CD4-positive, alpha-beta T cell treated with Interferon gamma for 1 hour (primary cell): Measurements from ENCODE around the gene HORMAD1.
A peak's percentile ranks its signal among the peaks of the same experiment; 100 is the strongest.
"Not testable (repeated sequence)": the region's sequence is repeated elsewhere in the genome, so short reads cannot be mapped to it uniquely, and the experiment has no call there.

Experiments
- DNase-seq: peaks from one replicate; pipeline ENCODE4 v3.0.0-alpha.2; 2020

HORMAD1 gene

DNA sequence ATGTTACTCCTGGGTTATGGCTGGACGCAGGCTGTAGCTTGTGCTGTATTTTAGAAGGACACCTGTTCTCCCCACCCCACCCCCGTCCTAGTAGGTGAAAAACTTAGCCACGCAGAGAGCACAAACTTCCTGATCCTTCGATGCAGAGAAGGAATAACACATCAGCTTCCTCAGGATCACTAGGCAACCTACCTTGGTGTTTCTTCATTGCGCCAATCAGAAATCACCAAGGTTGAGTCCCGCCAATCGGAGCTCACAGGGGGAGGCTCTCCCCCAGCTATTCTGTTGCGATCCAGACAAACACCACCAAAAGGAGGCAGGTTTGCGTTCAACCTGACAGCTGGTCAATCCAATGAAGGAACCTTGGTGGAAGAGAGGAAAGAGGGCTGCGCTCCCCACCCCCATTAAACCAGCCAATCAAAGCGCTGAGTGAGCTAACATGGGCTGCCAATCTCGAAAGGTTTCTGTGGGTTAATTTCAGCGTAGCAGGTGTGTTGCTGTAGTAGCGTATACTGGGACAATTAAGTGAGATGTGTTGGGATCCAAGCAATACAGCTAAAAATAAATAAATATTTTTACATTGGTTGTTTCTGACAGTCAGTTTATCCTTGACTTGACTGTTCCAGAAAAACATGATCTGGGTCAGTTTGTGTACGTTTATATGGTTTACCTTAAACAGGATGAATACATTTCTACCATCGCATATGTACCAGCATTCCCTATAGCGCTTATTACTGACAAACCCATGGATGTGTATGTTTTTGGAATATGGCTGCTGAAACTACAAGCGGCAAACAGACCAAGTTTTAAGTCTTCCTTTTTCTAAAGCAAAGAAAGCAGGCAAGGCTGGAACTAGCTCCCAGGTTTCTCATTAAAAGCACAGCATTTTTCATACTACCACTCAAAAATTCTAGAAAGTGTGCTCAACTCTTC, 23.4 kb downstream of the HORMAD1 start, which contains the start of gene GOLPH3L:
GOLPH3L (minus strand) TSS at position 160 of the 933 bp plus-strand sequence. CDS start 2,316 bp downstream, outside the sequence.
- peak; percentile 92 for DNase-seq

DNA sequence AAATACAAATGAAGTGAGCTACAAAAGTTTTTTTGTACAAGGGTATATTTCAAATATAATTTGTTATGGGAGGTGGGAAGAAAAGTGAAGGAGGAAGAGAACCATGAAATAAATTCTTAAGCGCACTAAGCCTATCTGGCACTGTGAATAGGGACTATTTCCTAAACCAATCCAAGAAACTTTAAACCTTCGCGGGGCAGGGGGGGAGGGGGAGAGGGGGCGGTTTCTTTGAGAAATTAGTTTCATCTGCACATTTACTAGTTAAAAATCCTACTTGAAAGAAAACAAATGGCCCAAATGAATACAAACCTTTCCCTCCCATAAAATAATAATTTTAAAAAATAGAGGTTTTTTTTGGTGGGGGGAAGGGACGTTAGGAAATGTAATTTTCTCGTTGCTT, 24.1 kb downstream of the HORMAD1 start:
- DNase-seq, result no peak

DNA sequence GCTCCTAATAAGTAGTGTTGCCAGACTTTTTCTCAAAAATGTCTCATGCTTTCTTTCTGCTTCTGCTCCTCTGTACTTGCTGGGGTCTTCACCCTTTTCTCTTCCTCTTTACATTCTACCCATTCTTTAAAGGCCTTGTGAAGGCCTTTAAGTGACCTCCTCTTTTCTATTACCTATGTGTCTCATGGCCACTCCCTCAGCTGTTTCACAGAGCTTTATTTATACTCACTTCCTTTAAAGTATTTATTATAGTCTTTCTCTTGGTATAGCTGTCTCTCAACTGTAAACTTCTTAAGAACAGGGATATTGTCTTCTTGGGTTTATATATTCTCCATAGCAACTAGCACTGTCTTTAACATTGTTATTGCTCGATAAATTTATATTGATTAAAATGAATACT, 24.5 kb downstream of the HORMAD1 start:
- DNase-seq, result no peak

DNA sequence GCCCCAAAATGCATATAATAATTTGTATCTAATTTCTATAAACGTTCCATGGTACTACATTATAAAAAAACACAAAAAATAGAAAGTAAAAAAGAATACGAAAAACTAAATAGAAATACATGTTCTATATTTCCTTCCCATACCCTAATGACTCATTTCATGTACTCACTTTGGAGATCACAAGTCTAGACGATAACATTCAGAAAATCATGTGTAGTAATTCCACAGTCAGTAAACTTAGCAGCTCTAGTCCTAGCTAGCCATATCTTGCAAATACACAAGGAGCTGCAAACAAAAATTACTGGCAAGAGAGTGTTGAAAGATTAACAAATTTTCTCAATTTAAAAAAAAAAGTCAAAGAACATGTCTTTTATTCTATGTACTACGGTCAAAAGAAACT, 25.1 kb downstream of the HORMAD1 start:
- DNase-seq, result no peak

DNA sequence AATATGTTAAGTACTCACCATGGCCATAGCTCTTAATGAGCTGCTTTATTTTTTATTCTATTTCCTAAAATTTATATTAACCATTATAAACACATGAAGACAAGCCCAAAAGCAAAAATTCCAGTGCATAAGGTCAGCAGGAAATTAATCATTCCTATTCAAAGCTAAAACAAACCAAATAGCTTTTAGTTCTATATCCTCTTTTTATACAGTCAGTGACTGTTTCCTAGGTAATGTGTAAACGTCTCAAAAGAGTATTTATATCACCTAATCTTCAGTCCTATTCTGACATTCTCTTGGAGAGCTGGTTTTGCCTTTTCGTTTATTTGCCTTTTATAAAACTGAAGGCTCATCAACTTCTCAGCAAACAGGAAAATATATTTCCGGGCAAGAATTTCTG, 28.0 kb downstream of the HORMAD1 start:
- no peak for DNase-seq

DNA sequence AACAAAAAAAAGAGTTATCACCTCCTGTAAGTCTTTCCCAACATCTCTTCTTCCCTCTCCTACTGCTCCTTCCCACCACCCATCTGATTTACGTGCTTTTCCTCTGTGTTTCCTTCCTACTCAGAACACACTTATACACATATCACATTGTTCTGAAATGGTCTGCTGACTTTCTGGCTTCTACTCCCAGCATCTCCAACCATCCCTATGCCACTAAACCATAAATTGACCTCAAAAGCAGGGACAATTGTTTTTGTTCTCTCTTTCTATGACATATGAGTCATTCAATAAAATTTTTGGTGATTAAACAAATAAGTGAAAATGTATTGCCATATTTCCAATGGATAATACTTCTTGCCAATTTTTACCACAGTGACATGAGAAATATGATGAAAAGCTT, 31.9 kb downstream of the HORMAD1 start:
- no peak for DNase-seq

DNA sequence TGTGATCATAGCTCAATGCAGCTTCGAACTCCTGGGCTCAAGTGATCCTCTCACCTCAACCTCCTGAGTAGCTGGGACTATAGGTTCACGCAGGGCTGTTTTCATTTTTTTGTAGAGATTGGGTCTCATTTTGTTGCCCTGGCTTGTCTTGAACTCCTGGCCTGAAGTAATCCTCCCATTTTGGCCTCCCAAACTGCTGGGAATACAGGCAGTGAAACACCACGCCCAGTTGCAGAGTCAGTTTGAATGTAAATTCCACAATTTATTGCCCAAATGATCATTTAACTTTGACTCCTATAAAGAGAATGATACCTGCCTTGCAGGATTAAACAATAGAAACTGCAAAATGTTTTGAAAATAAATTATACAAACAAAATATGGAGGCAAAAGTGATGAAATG, 34.4 kb downstream of the HORMAD1 start:
- DNase-seq, result no peak

DNA sequence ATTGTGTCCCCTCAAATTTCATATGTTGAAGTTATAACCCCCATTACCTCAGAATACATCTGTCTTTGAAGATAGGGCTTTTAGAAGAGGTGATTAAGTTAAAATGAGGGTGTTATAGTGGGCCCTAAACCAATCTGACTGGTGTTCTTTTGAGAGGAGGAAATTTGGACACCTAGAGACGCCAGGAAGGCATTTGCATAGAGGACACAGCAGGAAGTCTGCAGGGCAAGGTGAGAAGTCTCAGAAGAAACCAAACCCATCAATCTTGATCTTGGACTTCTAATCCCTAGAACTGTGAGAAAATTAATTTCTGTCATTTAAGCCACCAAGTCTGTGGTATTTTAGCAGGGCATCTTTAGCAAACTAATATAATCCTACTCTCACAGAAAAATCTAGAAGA, 36.8 kb downstream of the HORMAD1 start:
- no peak for DNase-seq

DNA sequence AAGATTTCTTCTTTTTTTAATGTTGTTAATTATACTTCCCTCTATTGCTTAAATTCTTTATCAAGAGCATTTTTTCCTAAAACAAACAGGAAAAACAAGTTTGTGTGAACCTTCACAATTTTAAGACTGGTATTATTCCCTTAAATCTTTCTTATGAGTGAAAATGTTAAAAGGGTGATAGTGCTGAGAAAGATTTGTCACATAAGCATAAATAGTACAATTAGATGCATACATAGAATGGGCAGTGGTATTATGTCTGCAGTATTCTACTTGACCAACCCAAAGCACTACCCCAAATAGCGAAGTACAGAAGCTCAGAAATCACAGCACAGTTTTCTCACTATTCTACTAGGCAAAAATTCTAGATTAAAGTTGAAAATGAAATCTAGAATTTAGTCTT, 41.7 kb downstream of the HORMAD1 start:
- DNase-seq, result no peak

DNA sequence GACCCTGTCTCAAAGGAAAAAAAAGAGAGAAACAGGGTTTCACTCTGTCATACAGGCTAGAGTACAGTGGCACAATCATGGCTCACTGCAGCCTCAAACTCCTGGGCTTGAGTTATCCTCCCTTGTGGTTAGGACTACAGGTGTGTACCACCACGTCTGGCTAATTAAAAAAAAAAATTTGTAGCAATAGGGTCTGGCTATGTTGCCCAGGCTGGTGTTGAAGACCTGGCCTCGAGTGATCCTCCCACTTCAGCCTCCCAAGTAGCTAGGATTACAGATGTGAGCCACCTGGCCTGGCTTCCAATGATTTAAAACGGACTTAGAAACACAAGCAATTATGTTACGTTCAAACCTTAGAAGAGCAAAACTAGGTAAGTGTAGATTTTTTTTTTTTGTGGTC, 45.8 kb downstream of the HORMAD1 start:
- DNase-seq, result no peak

DNA sequence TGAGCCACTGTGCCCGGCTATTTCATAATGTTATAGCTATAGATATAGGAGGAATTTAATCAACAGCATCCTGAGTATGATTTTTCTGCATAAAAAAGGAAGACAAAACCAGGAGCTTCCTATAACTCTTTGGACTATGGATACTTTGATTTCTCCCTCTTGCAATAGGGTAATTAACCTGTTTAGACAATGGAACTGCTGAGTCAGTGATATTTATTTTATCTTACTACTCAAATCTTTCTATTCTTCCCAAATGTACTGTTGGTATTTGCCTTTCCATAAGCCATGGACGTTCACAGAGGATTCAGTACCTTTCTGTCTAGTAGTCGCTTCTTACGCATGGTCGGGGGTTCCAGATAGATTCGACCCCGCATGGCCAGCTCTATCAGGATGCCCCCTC, 57.4 kb downstream of the HORMAD1 start:
- no peak for DNase-seq

DNA sequence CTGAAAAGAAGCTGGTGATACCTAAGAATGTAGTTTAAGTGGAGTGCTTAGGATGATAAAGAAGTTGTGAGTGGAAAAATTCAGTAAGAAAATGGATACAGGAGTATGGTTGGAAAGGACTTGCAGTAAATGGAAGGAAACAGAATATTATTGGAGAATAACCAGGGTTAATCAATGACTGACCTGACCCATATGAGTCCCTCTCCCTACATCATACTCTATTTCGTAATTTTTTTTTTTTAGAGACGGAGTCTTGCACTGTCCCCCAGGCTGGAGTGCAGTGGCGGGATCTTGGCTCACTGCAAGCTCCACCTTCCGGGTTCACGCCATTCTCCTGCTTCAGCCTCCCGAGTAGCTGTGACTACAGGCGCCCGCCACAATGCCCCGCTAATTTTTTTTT, 57.9 kb downstream of the HORMAD1 start:
- no peak for DNase-seq

DNA sequence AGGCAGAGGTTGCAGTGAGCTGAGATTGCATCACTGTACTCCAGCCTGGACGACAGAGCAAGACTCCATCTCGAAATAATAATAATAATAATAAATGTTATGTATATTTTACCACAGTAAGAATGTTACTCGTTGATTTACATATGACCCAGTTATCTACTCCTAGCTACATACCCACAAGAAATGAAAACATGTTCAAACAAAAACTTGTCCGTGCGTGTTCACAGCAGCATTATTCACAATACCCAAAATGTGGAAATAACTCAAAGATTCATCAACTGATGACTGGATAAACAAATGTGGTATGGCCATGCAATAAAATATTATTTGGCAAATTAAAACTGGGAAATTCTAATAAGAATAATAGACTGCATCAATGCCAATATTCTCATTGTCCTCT, 59.5 kb downstream of the HORMAD1 start:
- DNase-seq, result no peak

DNA sequence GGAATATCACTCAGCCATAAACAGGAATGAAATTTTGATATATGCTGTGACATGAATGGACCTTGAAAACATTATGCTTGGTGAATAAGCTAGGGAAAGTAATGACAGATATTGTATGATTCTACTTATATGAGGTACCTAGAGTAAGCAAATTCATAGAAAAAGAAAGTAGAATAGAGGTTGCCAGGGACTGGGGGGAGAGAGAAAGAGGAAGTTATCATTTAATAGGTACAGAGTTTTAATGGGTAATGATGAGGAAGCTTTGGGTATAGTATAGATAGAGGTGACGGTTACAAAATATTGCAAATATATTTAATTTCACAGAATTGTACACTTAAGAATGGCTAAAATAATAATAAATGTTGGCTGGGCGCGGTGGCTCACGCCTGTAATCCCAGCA, 60.1 kb downstream of the HORMAD1 start:
- DNase-seq, result no peak

DNA sequence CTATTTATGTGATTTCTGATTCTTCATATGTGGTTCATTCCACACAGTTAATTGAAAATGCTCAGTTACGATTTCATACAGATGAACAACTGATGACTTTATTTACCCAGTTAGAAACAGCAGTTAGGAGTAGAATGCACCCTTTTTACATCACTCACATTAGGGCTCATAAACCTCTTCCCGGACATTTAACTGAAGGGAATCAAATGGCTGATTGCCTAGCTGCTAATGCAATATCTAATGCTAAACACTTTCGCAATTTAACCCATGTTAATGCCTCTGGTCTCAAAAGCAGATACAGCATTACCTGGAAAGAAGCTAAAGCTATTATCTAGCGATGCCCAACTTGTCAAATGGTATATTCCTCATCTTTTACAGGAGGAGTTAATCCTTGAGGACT, 63.6 kb downstream of the HORMAD1 start:
- not testable (repeated sequence) for DNase-seq

DNA sequence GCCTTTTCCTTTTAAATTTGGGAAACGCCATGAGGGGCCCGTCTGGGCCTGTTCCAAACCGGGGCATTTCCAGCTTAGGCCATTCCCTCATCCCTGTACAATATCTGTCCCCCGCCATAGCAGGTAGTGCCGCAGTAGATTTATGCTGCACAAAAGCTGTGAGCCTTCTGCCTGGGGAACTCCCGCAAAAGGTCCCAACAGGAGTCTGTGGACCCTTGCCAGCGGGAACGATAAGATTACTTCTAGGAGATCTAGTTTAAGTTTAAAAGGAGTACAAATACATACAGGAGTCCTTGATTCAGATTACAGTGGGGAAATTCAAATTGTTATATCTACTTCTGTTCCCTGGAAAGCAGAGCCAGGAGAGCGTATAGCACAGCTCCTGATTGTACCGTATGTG, 66.1 kb downstream of the HORMAD1 start:
- DNase-seq, result not testable (repeated sequence)

DNA sequence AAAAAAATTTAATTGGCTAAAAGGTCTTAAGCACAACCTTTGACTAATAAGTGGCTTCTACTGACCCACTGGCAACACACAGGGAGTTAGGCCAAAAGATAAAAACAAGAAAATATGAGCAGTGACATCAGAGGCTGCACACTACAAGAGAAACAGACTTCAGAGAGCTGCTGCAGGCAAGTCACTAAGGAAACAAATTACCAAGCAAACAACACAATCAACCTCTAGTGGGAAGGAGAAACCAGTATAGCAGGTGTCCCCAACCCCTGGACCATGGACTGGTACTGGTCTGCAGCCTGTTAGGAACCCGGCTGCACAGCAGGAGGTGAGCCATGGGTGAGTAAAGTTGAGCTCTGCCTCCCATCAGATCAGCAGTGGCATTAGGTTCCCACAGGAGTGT, 70.5 kb downstream of the HORMAD1 start:
- DNase-seq, result no peak

DNA sequence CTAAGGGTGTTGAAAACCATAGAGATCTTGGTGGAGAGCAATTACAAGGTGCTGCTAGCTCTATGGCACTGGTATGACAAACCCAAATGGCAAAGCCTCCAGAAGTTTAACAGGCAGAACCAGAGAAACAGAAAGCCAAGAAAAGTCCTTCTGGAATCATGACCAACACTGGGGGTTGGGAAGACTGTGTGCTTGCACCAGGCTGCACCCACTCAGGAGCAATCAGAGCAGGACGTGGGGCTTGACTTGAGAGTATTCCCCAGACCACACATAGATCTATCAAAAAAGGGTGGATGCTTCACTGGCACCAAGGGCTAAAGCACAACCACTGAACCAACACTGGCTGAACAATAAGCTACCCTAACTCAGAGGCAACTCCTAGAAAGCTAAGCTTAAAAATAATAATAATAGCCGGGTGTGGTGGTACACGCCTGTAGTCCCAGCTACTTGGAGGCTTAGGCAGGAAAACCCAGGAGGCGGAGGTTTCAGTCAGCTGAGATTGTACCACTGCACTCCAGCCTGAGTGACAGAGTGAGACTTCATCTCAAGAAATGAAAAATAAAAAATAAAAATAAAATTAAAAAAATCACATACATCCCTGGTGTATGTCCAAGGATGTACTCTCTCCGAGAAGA, 71.1 kb downstream of the HORMAD1 start:
- DNase-seq, result no peak
